GM12878 (cell line): ENCODE results near the gene TMOD2. TPM values are rescaled to one million over a fixed set of nuclear protein-coding genes. Genes with fewer than 3 reads are reported as not detected.

Source experiments
- ATAC-seq: fragments of 200-7000 bp; cut with Tn5 transposase; 3 replicates; pipeline ENCODE4 v1.9.1; 2020; ENCODE audit warnings: mild to moderate bottlenecking, moderate library complexity
- BruUV-seq: library from RNA; stranded (reverse); fragments of 400-500 nt; replicated peaks from 2 replicates; lab custom pipeline; 2021; lab: Mats Ljungman, UMichigan
- CTCF ChIA-PET: fragments of 300-600 bp; sonication (Branson Sonifier 250); formaldehyde crosslinking; extraction: SDS; loops from one replicate; lab custom pipeline; 2021; ENCODE audit warnings: inconsistent platforms; lab: Yijun Ruan, JAX
- POLR2A ChIA-PET: fragments of 350-600 bp; formaldehyde crosslinking; extraction: SDS; loops from one replicate; lab custom pipeline; 2021; ENCODE audit warnings: inconsistent platforms; lab: Charles Lee
- RAD21 ChIA-PET: fragments of 300-600 bp; sonication (Branson Sonifier 250); formaldehyde crosslinking; loops from one replicate; lab custom pipeline; 2023; ENCODE audit warnings: antibody characterized with exemption; ENCODE audit not compliant: unreplicated experiment; lab: Charles Lee
- SMC1A ChIA-PET: fragments of 300-600 bp; sonication (Branson Sonifier 250); formaldehyde crosslinking; loops from one replicate; lab custom pipeline; 2023; ENCODE audit not compliant: unreplicated experiment, uncharacterized antibody; lab: Charles Lee
- DNase-seq: peaks from one replicate; pipeline ENCODE4 v3.0.0-alpha.2; 2011; ENCODE audit warnings: low read depth, low spot score
- FAIRE-seq: peaks from 3 replicates; lab custom pipeline; 2011; peaks lifted over from hg19 to GRCh38; lab: Jason Lieb, UNC
- H2AFZ ChIP-seq: 2 replicates; pipeline ENCODE4 v1.6.0; 2011; ENCODE audit warnings: low read depth, low read length, control low read depth; ENCODE audit not compliant: control insufficient read depth
- H3K27ac ChIP-seq: 2 replicates; pipeline ENCODE4 v1.5.1; 2011; ENCODE audit warnings: control low read depth; ENCODE audit not compliant: control insufficient read depth, insufficient read depth
- H3K27me3 ChIP-seq, 2 experiments: replicated peaks in 1 of 2; 2 replicates each; pipeline versions ENCODE4 v1.6.0 to v1.6.1; 2011; ENCODE audit warnings: low read length in 1 of 2; ENCODE audit not compliant: control insufficient read depth in 2 of 2, insufficient read depth in 2 of 2
- H3K36me3 ChIP-seq, 2 experiments: 2 replicates each; pipeline ENCODE4 v1.5.1; 2011; ENCODE audit warnings: low read length in 1 of 2; ENCODE audit not compliant: control insufficient read depth in 2 of 2, insufficient read depth in 2 of 2
- H3K4me1 ChIP-seq: 2 replicates; pipeline ENCODE4 v1.6.1; 2011; ENCODE audit warnings: mild to moderate bottlenecking, low read length, moderate library complexity, mixed read lengths; ENCODE audit not compliant: control insufficient read depth, insufficient read depth
- H3K4me2 ChIP-seq: 2 replicates; pipeline ENCODE4 v1.6.0; 2011; ENCODE audit warnings: control low read depth; ENCODE audit not compliant: control insufficient read depth, insufficient read depth
- H3K4me3 ChIP-seq: fragments of 200-600 bp; sonication (generic); 2 replicates; pipeline ENCODE4 v1.5.1; 2016
- H3K79me2 ChIP-seq: 2 replicates; pipeline ENCODE4 v1.6.0; 2011; ENCODE audit warnings: low read length; ENCODE audit not compliant: control insufficient read depth, insufficient read depth
- H3K9ac ChIP-seq: 2 replicates; pipeline ENCODE4 v1.8.0; 2011; ENCODE audit warnings: low read length, control low read depth, mixed read lengths; ENCODE audit not compliant: control insufficient read depth, insufficient read depth
- H3K9me3 ChIP-seq: replicated peaks from 3 replicates; pipeline ENCODE4 v1.5.1; 2011; ENCODE audit warnings: mild to moderate bottlenecking, low read length; ENCODE audit not compliant: control insufficient read depth, insufficient read depth
- H4K20me1 ChIP-seq: 2 replicates; pipeline ENCODE4 v1.6.0; 2011; ENCODE audit not compliant: control insufficient read depth, insufficient read depth
- ASH2L ChIP-seq: fragments of 300-600, 200-600 bp; sonication (generic); IDR thresholded peaks from 2 replicates; pipeline ENCODE4 v1.6.1; 2017; ENCODE audit warnings: low read depth, mild to moderate bottlenecking, borderline replicate concordance
- BMI1 ChIP-seq: fragments of 450-650 bp; IDR thresholded peaks from 2 replicates; pipeline ENCODE4 v1.6.1; 2016; ENCODE audit warnings: mild to moderate bottlenecking, moderate library complexity, borderline replicate concordance
- CHD4 ChIP-seq: fragments of 200-600 bp; sonication (generic); IDR thresholded peaks from 2 replicates; pipeline ENCODE4 v1.6.1; 2016; ENCODE audit warnings: mild to moderate bottlenecking
- CREM ChIP-seq: IDR thresholded peaks from 2 replicates; pipeline ENCODE4 v1.6.1; 2014; ENCODE audit warnings: antibody characterized with exemption, low read depth
- EZH2 ChIP-seq: IDR thresholded peaks from 2 replicates; pipeline ENCODE4 v1.6.1; 2012; ENCODE audit warnings: low read depth, mild to moderate bottlenecking, control low read depth, inconsistent platforms, low read length, borderline replicate concordance; ENCODE audit not compliant: control insufficient read depth
- FOXM1 ChIP-seq: IDR thresholded peaks from 2 replicates; pipeline ENCODE4 v1.6.1; 2012; ENCODE audit warnings: low read depth, mild to moderate bottlenecking, inconsistent platforms, low read length, moderate library complexity
- HDAC2 ChIP-seq: fragments of 200-600 bp; sonication (generic); IDR thresholded peaks from 2 replicates; pipeline ENCODE4 v1.6.1; 2017
- KLF5 ChIP-seq: fragments of 450-650 bp; IDR thresholded peaks from 2 replicates; pipeline ENCODE4 v1.6.1; 2014; ENCODE audit warnings: mild to moderate bottlenecking; ENCODE audit not compliant: partially characterized antibody
- MYC ChIP-seq: IDR thresholded peaks from 2 replicates; pipeline ENCODE4 v1.6.1; 2011; ENCODE audit warnings: mild to moderate bottlenecking, low read length, moderate library complexity, inconsistent platforms; ENCODE audit not compliant: insufficient read depth, insufficient replicate concordance, insufficient read length, severe bottlenecking
- NBN ChIP-seq: fragments of 450-650 bp; IDR thresholded peaks from 2 replicates; pipeline ENCODE4 v1.6.1; 2016
- TAF1 ChIP-seq: IDR thresholded peaks from 2 replicates; pipeline ENCODE4 v1.6.1; 2011; ENCODE audit warnings: mild to moderate bottlenecking, low read depth, low read length, borderline replicate concordance
- ZSCAN29 ChIP-seq: fragments of 450-650 bp; IDR thresholded peaks from 2 replicates; pipeline ENCODE4 v1.6.1; 2017; ENCODE audit warnings: mild to moderate bottlenecking, moderate library complexity
- ZZZ3 ChIP-seq: IDR thresholded peaks from 2 replicates; pipeline ENCODE4 v1.6.1; 2011; ENCODE audit warnings: low read depth; ENCODE audit not compliant: control insufficient read depth, insufficient read length
- WGBS: methylation state at CpG from one replicate; pipeline ENCODE4 v1.1.6; 2016; ENCODE audit warnings: low lambda C conversion rate; ENCODE audit not compliant: insufficient replicate concordance, insufficient coverage; ENCODE audit errors: missing lambda C conversion rate; 5-methylcytosine and 5-hydroxymethylcytosine counted together
- in situ Hi-C: fragments of 300-500 bp; cut with MboI; formaldehyde crosslinking; loops from 9 replicates; pipeline ENCODE4 v1.14.3; 2018; ENCODE audit warnings: mixed read lengths
- intact Hi-C: fragments of 100-400 bp; cut with micrococcal nuclease; formaldehyde crosslinking; loops from one replicate; pipeline ENCODE4 v1.14.2; 2022; ENCODE audit not compliant: unreplicated experiment
- polyA plus RNA-seq, 11 experiments: library from polyadenylated mRNA; depleted of rRNA in 4 of 11; unstranded in 6 of 11; stranded (reverse) in 5 of 11; fragments of >200 nt; fragmentation: Nextera tagmentation in 4 of 11; fragmentation: Illumina TruSeq in 1 of 11; extraction: Ambion mirVana in 4 of 11; extraction: Trizol in 1 of 11; gene quantifications; 1 replicate in 1 of 11; 2 replicates in 10 of 11; pipeline versions ENCODE4 v1.2.1 to v1.2.3, GENCODE V29; 2011 to 2016; ENCODE audit warnings: inconsistent platforms in 2 of 11, missing spikeins in 2 of 11, low read depth in 1 of 11
- total RNA-seq, 4 experiments: library from RNA; depleted of rRNA in 3 of 4; stranded (reverse); fragments of >200 nt in 3 of 4; fragmentation: Illumina TruSeq in 1 of 4; extraction: Trizol in 1 of 4; gene quantifications; 2 replicates each; pipeline versions ENCODE4 v1.2.1 to v1.2.3, GENCODE V29; 2013 to 2021
- TF ChIP-seq, protein P1 (sequence below): fragments of 450-650 bp; IDR thresholded peaks from 2 replicates; pipeline ENCODE4 v1.6.1; 2016; ENCODE audit warnings: mild to moderate bottlenecking
- TF ChIP-seq, protein P2 (sequence below): fragments of 450-650 bp; formaldehyde crosslinking; IDR thresholded peaks from 2 replicates; pipeline ENCODE4 v1.5.0; 2022; ENCODE audit warnings: mild to moderate bottlenecking, missing genetic modification characterization

The TMOD2 gene
- total and polyA plus RNA-seq, 10 of the 15 experiments (the other 5 are each of a cell fraction or from before 2014, with no cell fraction given) = 0.61 to 15.2 (median 6.3) TPM

GRCh38 chr15:51814606-51815005 is 63.2 kb downstream of the TMOD2 start:
- Histone ChIP-seq H4K20me1 (no peaks in the 10 kb centered on the region), H3K79me2 (no peaks in the 10 kb centered on the region), H3K4me3 (no peak overlapping the region), H3K27me3 (no peaks in the 10 kb centered on the region), H3K4me2 (no peak overlapping the region), H3K27ac (no peak overlapping the region)
- 94% methylated on average over 3 of the region's 3 CpGs for WGBS
- ATAC-seq (no peak), FAIRE-seq (no peak), DNase-seq (no peak)
- intact Hi-C loops = no loop called here
- TF ChIP-seq FOXM1 (no peak), EZH2 (no peak)
- TF ChIP-seq, all 136 proteins: peak for 0
- RAD21 ChIA-PET = no interaction called here
- CTCF ChIA-PET = no interaction called here
- POLR2A ChIA-PET = no interaction called here
- Histone ChIP-seq H3K9me3 (no peaks in the 10 kb centered on the region), H2AFZ (no peak overlapping the region), H3K36me3 (no peaks in the 10 kb centered on the region), H3K4me1 (no peaks in the 10 kb centered on the region), H3K9ac (no peak overlapping the region)
- BruUV-seq = no TSS peak
- SMC1A ChIA-PET = no interaction called here
- in situ Hi-C loops = no loop called here

- ChIA-PET SMC1A (no interaction called here), RAD21 (no interaction called here), CTCF (no interaction called here), POLR2A (no interaction called here)
- intact Hi-C loops (no loop called here), in situ Hi-C loops (no loop called here)
- Histone ChIP-seq H3K79me2 (no peaks in the 10 kb centered on the region), H3K27me3 (no peaks in the 10 kb centered on the region), H2AFZ (no peak overlapping the region), H3K4me3 (no peak overlapping the region), H3K4me2 (no peak overlapping the region), H3K27ac (no peak overlapping the region), H3K9me3 (peaks cover 3% of the 10 kb centered on the region; the same call in 2 of the 3 replicates), H3K4me1 (no peaks in the 10 kb centered on the region), H4K20me1 (no peaks in the 10 kb centered on the region), H3K9ac (no peak overlapping the region), H3K36me3 (no peaks in the 10 kb centered on the region)
- no peak for ATAC-seq
- BruUV-seq = no TSS peak
- DNase-seq = no peak
- FAIRE-seq = no peak
- TF ChIP-seq ASH2L (no peak), NBN (no peak), CHD4 (no peak), CREM (no peak), ZSCAN29 (no peak), ZZZ3 (no peak), TAF1 (no peak), KLF5 (no peak), BMI1 (no peak), HDAC2 (no peak), MYC (no peak)
- TF ChIP-seq, protein P1, sequence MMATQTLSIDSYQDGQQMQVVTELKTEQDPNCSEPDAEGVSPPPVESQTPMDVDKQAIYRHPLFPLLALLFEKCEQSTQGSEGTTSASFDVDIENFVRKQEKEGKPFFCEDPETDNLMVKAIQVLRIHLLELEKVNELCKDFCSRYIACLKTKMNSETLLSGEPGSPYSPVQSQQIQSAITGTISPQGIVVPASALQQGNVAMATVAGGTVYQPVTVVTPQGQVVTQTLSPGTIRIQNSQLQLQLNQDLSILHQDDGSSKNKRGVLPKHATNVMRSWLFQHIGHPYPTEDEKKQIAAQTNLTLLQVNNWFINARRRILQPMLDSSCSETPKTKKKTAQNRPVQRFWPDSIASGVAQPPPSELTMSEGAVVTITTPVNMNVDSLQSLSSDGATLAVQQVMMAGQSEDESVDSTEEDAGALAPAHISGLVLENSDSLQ = no peak
- TF ChIP-seq, protein P2, sequence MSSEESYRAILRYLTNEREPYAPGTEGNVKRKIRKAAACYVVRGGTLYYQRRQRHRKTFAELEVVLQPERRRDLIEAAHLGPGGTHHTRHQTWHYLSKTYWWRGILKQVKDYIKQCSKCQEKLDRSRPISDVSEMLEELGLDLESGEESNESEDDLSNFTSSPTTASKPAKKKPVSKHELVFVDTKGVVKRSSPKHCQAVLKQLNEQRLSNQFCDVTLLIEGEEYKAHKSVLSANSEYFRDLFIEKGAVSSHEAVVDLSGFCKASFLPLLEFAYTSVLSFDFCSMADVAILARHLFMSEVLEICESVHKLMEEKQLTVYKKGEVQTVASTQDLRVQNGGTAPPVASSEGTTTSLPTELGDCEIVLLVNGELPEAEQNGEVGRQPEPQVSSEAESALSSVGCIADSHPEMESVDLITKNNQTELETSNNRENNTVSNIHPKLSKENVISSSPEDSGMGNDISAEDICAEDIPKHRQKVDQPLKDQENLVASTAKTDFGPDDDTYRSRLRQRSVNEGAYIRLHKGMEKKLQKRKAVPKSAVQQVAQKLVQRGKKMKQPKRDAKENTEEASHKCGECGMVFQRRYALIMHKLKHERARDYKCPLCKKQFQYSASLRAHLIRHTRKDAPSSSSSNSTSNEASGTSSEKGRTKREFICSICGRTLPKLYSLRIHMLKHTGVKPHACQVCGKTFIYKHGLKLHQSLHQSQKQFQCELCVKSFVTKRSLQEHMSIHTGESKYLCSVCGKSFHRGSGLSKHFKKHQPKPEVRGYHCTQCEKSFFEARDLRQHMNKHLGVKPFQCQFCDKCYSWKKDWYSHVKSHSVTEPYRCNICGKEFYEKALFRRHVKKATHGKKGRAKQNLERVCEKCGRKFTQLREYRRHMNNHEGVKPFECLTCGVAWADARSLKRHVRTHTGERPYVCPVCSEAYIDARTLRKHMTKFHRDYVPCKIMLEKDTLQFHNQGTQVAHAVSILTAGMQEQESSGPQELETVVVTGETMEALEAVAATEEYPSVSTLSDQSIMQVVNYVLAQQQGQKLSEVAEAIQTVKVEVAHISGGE = no peak
Observed at GRCh38 chr15:51816611-51817010, 65.2 kb downstream of the TMOD2 start.
